Hippocampal formation (tissue), 2 donors: Measurements from ENCODE around the gene CADPS.

ENCODE experiments used
- DNase-seq, 2 donors: peaks; one replicate each; lab custom pipeline; 2025; lab: John Stamatoyannopoulos, UW

CADPS gene

DNA sequence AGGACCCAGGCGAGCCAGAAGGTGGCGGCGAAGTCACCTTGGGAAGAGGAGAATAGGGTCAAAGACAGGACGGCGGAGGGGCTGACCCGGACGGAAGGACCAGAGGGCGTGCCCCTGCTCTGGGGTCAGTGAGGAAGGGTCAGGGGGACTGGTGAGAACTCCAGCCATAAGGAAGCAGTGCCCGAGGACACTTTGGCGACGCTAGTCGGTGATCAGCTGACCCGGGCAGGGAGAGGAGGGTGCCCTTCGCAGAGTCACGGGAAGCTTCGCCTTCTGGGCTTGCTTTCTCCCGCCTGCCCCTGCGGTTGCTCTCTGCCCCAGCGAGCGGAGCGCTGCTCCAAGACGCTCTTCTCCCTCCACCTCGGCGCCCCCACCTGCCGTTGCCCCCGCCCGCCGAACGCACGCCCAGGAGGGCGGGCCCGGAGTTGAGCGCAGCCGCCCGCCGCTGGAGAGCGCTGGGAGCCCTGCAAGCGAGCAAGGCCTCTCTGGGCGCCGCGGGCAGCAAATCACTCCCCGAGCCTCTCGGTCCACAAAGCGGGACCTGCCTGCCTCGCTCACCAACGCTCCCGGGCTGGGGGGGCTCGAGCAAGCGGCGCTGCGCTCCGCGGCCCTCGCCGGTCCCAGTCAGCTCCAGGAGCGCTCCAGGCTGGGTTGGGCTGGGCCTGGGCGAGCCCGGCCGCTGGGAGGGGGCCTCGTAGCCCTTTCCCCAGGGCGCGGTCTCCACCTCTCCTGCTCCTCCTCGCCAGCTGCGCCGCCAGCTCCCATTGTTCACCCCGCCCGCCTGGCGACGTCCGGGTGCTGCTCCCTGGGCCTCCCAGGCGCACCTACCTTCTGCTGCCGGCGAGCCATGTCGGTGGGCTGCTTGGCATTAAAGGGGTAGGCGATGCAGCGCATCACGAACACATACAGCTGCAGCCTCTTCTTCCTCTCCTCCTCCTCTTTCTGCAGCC is 1.2 kb downstream of the CADPS start:
- peak; percentile 53 to 64 for DNase-seq

DNA sequence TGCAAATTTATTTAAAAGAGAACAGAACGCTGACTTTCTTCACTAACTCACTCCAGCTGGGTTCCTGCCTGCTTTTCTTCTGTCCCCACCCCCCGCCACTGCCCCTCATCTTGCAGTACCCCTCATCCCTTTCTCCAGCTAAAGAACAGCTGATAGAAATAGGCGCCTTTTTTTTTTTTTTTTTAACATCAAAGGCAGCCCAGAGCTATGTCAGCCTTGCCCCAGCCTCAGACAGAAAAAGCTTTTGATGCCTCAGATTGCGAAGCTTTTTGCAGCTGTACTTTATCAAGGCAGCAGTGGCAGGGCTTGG is 1.8 kb downstream of the CADPS start:
- DNase-seq, result peak in 1 of 2 donors; percentile 19

- DNase-seq, result no peak
Observed at GRCh38 chr3:62872318-62872717, 2.9 kb downstream of the CADPS start.

DNA sequence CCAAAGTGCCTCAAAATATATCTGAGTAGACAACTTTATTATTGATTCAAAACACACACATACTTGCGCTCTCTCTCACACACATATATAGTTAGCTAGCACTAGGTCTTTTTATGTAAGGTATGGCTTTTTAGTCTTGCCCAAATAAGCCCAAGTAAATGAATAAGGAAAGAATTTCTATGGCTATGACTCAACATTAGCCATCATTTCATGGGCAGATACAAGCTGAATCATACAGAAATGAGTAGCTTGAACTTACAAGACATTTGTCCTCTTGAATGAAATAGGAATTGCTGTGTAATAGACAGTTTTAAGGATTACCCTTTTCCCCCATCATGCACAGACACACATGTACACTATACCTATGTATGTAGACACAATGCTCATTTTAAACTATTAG is 4.9 kb downstream of the CADPS start:
- DNase-seq, result no peak

DNA sequence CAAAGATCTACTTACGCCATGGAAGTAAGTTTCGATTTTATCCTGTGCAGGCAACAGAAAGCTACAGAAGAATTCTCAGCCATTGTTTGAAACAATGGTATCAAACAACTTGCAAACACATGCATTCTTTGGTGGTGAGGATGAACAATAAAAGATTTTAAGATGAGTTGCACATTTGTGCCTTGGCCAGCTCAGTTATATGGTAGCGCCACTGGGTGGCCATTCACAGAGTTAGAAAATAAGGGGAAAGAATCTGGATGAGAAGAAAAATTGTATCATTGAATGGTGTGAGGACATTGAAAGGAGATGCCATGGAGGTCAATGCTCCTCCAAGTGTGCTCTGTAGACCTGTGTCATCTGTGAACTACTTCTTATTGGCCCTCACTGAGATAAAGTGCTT is 11.6 kb downstream of the CADPS start:
- DNase-seq, result no peak

GRCh38 chr3:62859203-62859791 is 15.9 kb downstream of the CADPS start:
- no peak for DNase-seq

- no peak for DNase-seq
Observed at GRCh38 chr3:62845996-62846395, 29.2 kb downstream of the CADPS start.

- no peak for DNase-seq
Observed at GRCh38 chr3:62843508-62843907, 31.7 kb downstream of the CADPS start.

- no peak for DNase-seq
Observed at GRCh38 chr3:62839748-62840147, 35.5 kb downstream of the CADPS start.

GRCh38 chr3:62837145-62837787 is 38.0 kb downstream of the CADPS start:
- DNase-seq, result no peak

GRCh38 chr3:62835554-62836236 is 39.5 kb downstream of the CADPS start:
- DNase-seq, result no peak

GRCh38 chr3:62833538-62833937 is 41.7 kb downstream of the CADPS start:
- no peak for DNase-seq

- no peak for DNase-seq
Observed at GRCh38 chr3:62832553-62832952, 42.7 kb downstream of the CADPS start.

DNA sequence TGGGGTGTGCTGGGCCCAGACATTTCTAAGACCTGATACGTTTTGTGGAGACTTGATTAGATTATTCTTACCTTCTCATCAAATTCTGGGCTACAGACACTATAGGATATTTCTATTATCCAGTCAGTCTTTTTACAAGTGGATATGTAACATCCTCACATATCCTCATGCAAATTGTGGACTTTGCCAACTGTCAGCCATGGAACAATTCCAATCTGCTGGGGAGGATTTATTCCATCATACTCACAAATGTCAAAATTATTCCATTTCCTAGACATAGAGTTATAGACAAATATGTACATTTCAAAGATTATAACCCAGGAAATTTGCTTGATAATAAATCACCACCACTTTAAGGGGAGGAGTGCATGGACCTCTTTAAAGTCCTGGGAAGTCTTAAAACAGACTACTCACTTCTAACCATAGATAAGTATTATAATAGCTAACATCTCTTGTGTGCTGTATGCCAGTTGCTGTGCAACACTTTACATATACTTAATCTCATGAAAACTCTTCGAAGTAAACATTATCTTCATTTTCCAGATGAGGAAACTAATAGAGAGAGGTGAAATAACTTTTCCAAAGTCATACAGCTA is 44.4 kb downstream of the CADPS start:
- DNase-seq, result no peak

DNA sequence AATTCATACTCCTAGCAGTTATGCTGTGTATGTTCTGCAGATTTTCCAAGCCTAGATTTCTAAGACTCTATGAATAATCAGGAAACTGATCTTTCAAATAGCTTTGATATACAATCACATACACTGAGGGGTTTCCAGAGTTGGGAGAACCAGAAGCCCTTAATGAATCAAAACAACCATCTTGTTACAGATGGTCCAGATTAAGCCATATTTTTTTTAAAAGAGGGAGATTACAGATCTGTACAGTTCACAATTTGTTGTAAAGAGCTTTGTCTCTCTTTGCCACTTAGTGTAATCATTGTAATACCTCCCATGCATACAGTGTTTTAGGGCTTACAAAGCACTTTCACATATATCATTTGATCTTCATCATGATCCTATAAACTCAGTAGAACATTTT is 47.7 kb downstream of the CADPS start:
- no peak for DNase-seq

DNA sequence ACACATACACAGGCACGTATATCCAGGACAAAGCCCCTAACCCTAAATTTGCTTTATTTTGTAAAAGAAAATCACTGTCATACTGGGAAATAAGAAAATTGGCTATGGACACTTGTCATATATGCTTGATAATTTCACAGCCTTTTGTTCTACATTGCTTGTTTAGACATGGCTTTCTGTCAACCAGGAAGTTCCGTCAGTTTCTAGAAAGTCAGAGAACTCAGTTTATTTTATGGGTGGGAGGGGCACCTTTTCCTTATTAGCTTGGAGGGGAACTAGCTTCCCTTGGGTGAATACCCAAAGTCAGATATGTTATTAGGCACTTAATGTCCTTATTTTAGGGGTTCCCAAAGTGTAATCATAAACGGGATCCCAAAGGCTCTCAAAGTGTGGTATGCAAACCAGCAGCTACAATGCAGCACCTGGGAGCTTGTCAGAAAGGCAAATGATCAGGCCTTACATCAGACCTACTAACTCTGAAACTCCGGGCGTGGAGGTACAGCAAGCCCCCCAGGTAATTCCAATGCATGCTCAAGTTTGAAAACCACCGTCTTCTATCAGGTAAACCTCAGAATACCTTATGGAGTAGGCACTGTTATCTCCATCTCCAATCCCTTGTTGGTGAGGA is 50.1 kb downstream of the CADPS start:
- no peak for DNase-seq

DNA sequence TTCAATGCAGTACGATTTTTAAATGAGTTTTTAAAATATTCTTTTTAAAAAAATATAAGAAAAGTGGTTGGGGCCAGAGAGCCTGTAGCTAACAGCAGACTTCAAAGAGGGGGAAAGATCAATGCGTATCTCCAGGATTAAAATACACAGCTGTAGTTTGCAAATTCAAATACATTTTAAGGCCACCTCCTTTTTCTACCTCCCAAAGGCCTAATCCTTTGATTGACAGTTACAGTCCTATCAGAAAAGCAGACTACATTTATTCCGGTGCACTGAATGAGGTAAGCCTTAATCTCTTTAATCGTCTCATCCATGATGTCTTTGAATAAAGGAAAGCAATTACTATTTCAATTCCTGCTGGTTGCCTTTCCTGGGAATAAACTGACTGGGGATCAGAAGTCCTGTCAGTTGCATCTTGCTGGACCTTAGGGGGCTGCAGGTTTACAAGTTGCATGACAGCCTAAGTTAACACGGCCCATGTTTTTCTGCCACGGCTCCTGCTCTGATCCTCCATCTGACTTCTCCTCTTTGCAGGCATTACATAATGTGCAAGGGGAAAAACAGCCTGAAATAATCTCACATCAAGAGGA is 51.7 kb downstream of the CADPS start:
- no peak for DNase-seq

DNA sequence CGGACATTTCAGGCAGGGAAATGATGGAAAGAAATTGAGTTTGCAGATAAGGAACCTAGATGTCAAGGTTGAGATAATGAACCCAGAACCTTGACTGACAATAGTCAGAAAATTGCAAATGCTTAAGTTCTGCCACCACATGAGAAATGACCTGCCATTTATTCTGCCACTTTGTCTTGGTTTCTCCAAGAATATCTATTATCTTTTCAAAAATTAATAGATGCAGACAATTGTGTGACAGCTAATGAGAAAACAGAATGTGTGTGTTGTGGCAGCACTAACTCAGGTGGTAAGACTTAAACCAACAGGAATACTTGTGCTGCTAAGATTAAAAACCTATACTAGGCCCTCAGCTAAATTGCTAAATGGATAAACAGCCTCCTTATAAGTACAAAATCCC is 52.3 kb downstream of the CADPS start:
- no peak for DNase-seq

- DNase-seq, result no peak
Observed at GRCh38 chr3:62818347-62818746, 56.9 kb downstream of the CADPS start.

- DNase-seq, result no peak
Observed at GRCh38 chr3:62817678-62818077, 57.5 kb downstream of the CADPS start.

DNA sequence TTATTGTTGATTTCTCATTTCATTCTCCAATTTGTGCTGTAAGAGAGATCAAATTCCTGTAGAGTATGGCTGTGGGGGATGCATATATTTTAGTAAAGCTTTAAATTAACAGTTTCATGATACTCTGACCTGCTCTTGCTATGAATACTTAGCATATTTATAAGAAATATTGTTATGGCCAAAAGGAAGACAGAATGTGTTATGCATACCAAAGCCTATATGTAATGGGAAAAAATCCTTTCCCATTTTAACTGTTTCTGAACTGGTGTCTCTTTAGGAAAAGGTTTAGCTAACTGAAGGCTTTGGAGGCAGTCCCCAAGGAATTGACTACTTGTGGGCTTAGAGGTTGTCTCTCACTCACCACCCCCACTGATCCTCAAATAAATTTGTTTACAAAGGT is 59.2 kb downstream of the CADPS start:
- no peak for DNase-seq
